Measurements from ENCODE around the gene DOK3. TPM values are rescaled to one million over a fixed set of nuclear protein-coding genes. Genes with fewer than 3 reads are reported as not detected.
A peak's percentile ranks its signal among the peaks of the same experiment; 100 is the strongest.

DOK3 gene
- total and polyA plus RNA-seq, 10 of the 15 experiments (the other 5 are each of a cell fraction or from before 2014, with no cell fraction given): 6.6 to 107 (median 52.1) TPM

DNA sequence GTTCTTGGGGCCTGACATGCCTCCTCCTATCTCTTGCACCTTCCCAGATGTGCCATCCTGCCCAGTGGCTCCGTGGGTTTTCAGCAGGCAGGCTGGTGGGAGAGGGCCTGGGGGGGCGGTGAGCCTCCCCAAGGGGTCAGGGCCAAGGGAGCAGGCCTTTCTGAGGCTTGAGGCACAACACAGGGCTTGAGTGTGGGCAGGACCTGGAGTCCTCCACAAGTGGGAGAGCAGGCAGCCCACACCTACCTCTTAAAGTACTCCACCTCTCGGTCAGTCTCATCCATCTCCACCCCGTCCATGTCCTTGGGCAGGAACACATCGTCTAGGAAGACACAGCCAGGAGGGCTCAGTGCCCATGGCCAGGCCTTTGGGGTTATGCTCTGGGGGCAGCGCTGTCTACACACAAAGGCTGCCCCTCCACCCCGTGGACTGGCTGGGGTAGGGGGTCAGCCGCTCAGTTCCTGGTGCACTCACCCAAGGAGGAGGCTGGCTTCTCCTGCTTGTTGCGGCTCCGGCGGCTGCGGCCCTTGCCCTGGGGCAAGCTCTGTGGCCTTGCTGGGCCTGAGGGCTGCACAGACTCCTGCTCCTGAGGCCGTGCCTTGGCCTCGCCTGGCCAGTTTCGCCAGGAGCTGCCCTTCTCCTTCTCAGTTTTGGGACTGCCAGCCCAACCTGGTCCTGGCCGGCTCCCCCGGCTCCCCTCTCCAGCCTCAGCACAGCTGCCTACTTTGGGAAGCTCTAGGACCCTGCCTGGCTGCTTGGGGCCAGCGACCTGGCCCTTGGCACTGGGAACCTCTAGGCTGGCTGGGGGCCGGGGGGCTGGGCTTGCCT, 14.3 kb upstream of the DOK3 start (continued):
- TF ChIP-seq, protein P1, sequence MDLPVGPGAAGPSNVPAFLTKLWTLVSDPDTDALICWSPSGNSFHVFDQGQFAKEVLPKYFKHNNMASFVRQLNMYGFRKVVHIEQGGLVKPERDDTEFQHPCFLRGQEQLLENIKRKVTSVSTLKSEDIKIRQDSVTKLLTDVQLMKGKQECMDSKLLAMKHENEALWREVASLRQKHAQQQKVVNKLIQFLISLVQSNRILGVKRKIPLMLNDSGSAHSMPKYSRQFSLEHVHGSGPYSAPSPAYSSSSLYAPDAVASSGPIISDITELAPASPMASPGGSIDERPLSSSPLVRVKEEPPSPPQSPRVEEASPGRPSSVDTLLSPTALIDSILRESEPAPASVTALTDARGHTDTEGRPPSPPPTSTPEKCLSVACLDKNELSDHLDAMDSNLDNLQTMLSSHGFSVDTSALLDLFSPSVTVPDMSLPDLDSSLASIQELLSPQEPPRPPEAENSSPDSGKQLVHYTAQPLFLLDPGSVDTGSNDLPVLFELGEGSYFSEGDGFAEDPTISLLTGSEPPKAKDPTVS (IDR thresholded peaks at IDR 0.05; ENCODE audit: low read depth, low read length): no peak
- TF ChIP-seq, protein P2, sequence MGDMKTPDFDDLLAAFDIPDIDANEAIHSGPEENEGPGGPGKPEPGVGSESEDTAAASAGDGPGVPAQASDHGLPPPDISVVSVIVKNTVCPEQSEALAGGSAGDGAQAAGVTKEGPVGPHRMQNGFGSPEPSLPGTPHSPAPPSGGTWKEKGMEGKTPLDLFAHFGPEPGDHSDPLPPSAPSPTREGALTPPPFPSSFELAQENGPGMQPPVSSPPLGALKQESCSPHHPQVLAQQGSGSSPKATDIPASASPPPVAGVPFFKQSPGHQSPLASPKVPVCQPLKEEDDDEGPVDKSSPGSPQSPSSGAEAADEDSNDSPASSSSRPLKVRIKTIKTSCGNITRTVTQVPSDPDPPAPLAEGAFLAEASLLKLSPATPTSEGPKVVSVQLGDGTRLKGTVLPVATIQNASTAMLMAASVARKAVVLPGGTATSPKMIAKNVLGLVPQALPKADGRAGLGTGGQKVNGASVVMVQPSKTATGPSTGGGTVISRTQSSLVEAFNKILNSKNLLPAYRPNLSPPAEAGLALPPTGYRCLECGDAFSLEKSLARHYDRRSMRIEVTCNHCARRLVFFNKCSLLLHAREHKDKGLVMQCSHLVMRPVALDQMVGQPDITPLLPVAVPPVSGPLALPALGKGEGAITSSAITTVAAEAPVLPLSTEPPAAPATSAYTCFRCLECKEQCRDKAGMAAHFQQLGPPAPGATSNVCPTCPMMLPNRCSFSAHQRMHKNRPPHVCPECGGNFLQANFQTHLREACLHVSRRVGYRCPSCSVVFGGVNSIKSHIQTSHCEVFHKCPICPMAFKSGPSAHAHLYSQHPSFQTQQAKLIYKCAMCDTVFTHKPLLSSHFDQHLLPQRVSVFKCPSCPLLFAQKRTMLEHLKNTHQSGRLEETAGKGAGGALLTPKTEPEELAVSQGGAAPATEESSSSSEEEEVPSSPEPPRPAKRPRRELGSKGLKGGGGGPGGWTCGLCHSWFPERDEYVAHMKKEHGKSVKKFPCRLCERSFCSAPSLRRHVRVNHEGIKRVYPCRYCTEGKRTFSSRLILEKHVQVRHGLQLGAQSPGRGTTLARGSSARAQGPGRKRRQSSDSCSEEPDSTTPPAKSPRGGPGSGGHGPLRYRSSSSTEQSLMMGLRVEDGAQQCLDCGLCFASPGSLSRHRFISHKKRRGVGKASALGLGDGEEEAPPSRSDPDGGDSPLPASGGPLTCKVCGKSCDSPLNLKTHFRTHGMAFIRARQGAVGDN (IDR thresholded peaks at IDR 0.05): no peak

DNA sequence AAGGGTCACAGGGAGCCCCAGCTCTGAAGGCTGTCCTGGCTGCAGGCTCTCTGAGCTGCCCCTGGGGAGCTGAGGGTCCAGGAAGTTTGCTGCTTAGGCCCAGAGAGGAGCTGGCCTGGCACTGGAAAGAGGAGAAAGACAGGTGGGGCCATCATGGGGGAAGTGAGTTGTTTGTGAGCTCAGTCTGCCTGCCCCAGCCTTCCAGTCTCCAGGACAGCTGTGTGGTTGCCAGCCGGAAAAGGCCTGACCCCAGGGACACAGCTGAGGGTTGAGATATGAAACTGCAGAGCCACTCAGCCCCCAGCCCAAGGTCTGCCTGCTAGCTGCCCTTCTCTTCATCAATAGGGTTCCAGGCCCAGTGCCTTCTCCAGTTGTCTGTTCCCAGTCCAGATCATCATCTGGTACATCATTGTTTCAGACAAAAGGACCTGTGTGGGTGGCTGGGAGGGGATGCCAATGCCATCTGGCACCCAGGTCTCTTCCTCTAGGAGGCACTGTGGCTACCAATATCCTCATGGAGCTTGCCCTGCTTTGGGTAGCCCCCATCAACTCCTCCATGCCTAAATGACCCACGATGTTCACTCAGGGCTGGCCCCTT, 11.4 kb upstream of the DOK3 start:
- CTCF ChIA-PET: interaction anchor here (1.2 to 1.6 kb wide), 3 partner anchors 10 to 104 kb away, joined by 3 to 5 read pairs (median 4); partner anchors contain the start of gene DOK3
- 47% methylated on average over 2 of the region's 2 CpGs for WGBS (ENCODE audit: insufficient coverage, insufficient replicate concordance, low lambda C conversion rate, missing lambda C conversion rate)
- no TSS peak for BruUV-seq (replicated peaks)

More for the DNA sequence above, 11.4 kb upstream of the DOK3 start:
- no peak for FAIRE-seq
- DNase-seq (ENCODE audit: low read depth, low spot score): no peak
- no peak for ATAC-seq
- Histone ChIP-seq H3K4me1 (ENCODE audit: control insufficient read depth, insufficient read depth, low read length) (no peaks in the 10 kb centered on the region; the same call in 1 of the 2 replicates), H3K9me3 (replicated peaks; ENCODE audit: control insufficient read depth, insufficient read depth, low read length) (no peaks in the 10 kb centered on the region), H3K4me3 (no peak overlapping the region), H2AFZ (ENCODE audit: control insufficient read depth, low read depth, low read length) (no peak overlapping the region), H4K20me1 (ENCODE audit: control insufficient read depth, insufficient read depth) (no peaks in the 10 kb centered on the region), H3K4me2 (ENCODE audit: control insufficient read depth, insufficient read depth) (no peak overlapping the region), H3K27me3 (replicated peaks in 1 of 2; ENCODE audit: control insufficient read depth in 2 of 2, insufficient read depth in 2 of 2, low read length in 1 of 2) (no peaks in the 10 kb centered on the region), H3K36me3 (ENCODE audit: control insufficient read depth in 2 of 2, insufficient read depth in 2 of 2, low read length in 1 of 2) (peaks cover 6 to 14% of the 10 kb centered on the region in 2 experiments; a peak in 3 of 4 replicates), H3K9ac (ENCODE audit: control insufficient read depth, insufficient read depth, low read length) (no peak overlapping the region), H3K79me2 (ENCODE audit: control insufficient read depth, insufficient read depth, low read length) (peaks cover 14% of the 10 kb centered on the region), H3K27ac (ENCODE audit: control insufficient read depth, insufficient read depth) (no peak overlapping the region)
- intact Hi-C loops (cut with micrococcal nuclease; ENCODE audit: unreplicated experiment) (no loop called here), in situ Hi-C loops (cut with MboI) (no loop called here)
- RAD21 ChIA-PET (ENCODE audit: unreplicated experiment): interaction anchor here (1.2 kb wide), 1 partner anchor 25 kb away, joined by 3 read pairs; no protein-coding TSS in a partner anchor
- SMC1A ChIA-PET (ENCODE audit: uncharacterized antibody, unreplicated experiment): interaction anchor here (0.9 kb wide), 1 partner anchor 33 kb away, joined by 3 read pairs; no protein-coding TSS in a partner anchor
- POLR2A ChIA-PET: interaction anchor here (0.6 kb wide), 1 partner anchor 168 kb away, joined by 7 read pairs; no protein-coding TSS in a partner anchor
- TF ChIP-seq, protein P3, sequence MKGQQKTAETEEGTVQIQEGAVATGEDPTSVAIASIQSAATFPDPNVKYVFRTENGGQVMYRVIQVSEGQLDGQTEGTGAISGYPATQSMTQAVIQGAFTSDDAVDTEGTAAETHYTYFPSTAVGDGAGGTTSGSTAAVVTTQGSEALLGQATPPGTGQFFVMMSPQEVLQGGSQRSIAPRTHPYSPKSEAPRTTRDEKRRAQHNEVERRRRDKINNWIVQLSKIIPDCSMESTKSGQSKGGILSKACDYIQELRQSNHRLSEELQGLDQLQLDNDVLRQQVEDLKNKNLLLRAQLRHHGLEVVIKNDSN (IDR thresholded peaks at IDR 0.05; ENCODE audit: borderline replicate concordance, extremely low read length, insufficient read depth, low read depth, low read length): no peak
- TF ChIP-seq, protein P4, sequence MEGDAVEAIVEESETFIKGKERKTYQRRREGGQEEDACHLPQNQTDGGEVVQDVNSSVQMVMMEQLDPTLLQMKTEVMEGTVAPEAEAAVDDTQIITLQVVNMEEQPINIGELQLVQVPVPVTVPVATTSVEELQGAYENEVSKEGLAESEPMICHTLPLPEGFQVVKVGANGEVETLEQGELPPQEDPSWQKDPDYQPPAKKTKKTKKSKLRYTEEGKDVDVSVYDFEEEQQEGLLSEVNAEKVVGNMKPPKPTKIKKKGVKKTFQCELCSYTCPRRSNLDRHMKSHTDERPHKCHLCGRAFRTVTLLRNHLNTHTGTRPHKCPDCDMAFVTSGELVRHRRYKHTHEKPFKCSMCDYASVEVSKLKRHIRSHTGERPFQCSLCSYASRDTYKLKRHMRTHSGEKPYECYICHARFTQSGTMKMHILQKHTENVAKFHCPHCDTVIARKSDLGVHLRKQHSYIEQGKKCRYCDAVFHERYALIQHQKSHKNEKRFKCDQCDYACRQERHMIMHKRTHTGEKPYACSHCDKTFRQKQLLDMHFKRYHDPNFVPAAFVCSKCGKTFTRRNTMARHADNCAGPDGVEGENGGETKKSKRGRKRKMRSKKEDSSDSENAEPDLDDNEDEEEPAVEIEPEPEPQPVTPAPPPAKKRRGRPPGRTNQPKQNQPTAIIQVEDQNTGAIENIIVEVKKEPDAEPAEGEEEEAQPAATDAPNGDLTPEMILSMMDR (IDR thresholded peaks at IDR 0.05 in 2 of 3, conservative IDR thresholded peaks at IDR 0.05 in 1 of 3; ENCODE audit: control insufficient read depth in 2 of 3, extremely low read depth in 1 of 3, insufficient read depth in 1 of 3, low read depth in 3 of 3, low read length in 3 of 3): 0 out of 6 replicates have a peak, but pooled peaks of 1 of the 3 experiments have one; percentile 12
- no peak for TF ChIP-seq CHD1 (IDR thresholded peaks at IDR 0.05; ENCODE audit: low read depth, low read length)

Data from GM12878 (cell line).